ENCODE measurements around the gene ST8SIA5. TPM values are rescaled to one million over a fixed set of nuclear protein-coding genes. Genes with fewer than 3 reads are reported as not detected.

ST8SIA5 gene
- total RNA-seq, 1 experiment from 2014 or later = 5.4 TPM

DNA sequence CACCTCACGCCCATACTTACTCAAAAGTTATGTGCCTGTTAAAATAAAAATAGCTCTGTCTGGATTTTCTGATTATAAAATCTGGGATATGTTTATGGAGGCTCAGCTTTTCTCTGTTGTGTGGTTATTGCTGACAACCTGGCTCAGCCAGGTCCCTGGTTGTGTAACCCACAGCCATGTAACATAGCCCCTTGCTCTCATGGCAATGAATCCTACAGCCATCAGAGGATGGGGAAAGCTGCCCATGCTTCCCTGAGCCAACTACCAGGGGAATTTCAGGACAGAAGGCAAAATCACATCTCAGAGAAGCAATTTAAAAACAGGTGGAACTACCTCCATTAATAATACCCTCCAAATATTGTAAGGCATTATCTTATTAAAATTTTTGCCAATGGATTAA is 29.7 kb downstream of the ST8SIA5 start (continued):
- TF ChIP-seq, protein P1, sequence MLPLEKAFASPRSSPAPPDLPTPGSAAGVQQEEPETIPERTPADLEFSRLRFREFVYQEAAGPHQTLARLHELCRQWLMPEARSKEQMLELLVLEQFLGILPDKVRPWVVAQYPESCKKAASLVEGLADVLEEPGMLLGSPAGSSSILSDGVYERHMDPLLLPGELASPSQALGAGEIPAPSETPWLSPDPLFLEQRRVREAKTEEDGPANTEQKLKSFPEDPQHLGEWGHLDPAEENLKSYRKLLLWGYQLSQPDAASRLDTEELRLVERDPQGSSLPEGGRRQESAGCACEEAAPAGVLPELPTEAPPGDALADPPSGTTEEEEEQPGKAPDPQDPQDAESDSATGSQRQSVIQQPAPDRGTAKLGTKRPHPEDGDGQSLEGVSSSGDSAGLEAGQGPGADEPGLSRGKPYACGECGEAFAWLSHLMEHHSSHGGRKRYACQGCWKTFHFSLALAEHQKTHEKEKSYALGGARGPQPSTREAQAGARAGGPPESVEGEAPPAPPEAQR (CRISPR knock-in tag; IDR thresholded peaks at IDR 0.05) = no peak
- TF ChIP-seq, protein P2, sequence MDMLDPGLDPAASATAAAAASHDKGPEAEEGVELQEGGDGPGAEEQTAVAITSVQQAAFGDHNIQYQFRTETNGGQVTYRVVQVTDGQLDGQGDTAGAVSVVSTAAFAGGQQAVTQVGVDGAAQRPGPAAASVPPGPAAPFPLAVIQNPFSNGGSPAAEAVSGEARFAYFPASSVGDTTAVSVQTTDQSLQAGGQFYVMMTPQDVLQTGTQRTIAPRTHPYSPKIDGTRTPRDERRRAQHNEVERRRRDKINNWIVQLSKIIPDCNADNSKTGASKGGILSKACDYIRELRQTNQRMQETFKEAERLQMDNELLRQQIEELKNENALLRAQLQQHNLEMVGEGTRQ (CRISPR knock-in tag; IDR thresholded peaks at IDR 0.05) = no peak
- TF ChIP-seq, protein P3, sequence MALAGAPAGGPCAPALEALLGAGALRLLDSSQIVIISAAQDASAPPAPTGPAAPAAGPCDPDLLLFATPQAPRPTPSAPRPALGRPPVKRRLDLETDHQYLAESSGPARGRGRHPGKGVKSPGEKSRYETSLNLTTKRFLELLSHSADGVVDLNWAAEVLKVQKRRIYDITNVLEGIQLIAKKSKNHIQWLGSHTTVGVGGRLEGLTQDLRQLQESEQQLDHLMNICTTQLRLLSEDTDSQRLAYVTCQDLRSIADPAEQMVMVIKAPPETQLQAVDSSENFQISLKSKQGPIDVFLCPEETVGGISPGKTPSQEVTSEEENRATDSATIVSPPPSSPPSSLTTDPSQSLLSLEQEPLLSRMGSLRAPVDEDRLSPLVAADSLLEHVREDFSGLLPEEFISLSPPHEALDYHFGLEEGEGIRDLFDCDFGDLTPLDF (CRISPR knock-in tag; IDR thresholded peaks at IDR 0.05) = no peak

DNA sequence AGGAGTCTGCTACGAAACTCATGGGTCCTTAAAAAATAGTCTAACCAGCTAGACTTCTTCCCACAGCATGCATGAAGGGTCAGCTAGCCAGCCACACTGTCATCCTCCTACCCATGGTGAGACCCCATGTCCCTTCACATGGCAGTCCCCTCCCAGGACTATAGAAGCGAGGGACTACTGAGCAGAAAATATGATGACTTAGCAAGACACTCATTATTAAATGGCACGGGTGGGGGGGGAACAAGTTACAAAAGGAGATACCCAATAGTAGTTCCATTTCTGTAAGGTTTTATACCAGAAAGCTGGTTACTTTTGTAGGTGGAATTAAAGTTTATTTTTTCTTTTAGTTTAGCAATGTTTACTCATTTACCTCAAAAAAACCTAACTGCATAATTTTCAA is 31.5 kb downstream of the ST8SIA5 start:
- ATAC-seq (no peak), DNase-seq (ENCODE audit: low spot score) (no peak)
- peaks cover 17% of the 10 kb centered on the region for H3K9me3 Mint-ChIP-seq
- peaks cover 11% of the 10 kb centered on the region for H3K36me3 Mint-ChIP-seq
- H3K4me3 Mint-ChIP-seq = no peak overlapping the region
- POLR2A ChIA-PET = no interaction called here
- CTCF ChIA-PET = no interaction called here
- TF ChIP-seq PRRX2 (CRISPR knock-in tag; IDR thresholded peaks at IDR 0.05) (no peak), RORB (CRISPR knock-in tag; IDR thresholded peaks at IDR 0.05) (no peak), ZNF317 (CRISPR knock-in tag; IDR thresholded peaks at IDR 0.05; ENCODE audit: borderline replicate concordance, low read depth) (no peak)
- TF ChIP-seq, protein P4, sequence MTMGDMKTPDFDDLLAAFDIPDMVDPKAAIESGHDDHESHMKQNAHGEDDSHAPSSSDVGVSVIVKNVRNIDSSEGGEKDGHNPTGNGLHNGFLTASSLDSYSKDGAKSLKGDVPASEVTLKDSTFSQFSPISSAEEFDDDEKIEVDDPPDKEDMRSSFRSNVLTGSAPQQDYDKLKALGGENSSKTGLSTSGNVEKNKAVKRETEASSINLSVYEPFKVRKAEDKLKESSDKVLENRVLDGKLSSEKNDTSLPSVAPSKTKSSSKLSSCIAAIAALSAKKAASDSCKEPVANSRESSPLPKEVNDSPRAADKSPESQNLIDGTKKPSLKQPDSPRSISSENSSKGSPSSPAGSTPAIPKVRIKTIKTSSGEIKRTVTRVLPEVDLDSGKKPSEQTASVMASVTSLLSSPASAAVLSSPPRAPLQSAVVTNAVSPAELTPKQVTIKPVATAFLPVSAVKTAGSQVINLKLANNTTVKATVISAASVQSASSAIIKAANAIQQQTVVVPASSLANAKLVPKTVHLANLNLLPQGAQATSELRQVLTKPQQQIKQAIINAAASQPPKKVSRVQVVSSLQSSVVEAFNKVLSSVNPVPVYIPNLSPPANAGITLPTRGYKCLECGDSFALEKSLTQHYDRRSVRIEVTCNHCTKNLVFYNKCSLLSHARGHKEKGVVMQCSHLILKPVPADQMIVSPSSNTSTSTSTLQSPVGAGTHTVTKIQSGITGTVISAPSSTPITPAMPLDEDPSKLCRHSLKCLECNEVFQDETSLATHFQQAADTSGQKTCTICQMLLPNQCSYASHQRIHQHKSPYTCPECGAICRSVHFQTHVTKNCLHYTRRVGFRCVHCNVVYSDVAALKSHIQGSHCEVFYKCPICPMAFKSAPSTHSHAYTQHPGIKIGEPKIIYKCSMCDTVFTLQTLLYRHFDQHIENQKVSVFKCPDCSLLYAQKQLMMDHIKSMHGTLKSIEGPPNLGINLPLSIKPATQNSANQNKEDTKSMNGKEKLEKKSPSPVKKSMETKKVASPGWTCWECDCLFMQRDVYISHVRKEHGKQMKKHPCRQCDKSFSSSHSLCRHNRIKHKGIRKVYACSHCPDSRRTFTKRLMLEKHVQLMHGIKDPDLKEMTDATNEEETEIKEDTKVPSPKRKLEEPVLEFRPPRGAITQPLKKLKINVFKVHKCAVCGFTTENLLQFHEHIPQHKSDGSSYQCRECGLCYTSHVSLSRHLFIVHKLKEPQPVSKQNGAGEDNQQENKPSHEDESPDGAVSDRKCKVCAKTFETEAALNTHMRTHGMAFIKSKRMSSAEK (CRISPR knock-in tag; IDR thresholded peaks at IDR 0.05; ENCODE audit: borderline replicate concordance) = no peak
- H3K27ac Mint-ChIP-seq = no peak overlapping the region
- H3K4me1 Mint-ChIP-seq = no peaks in the 10 kb centered on the region
- H3K27me3 Mint-ChIP-seq (ENCODE audit: low read depth) = no peaks in the 10 kb centered on the region; the same call in 1 of the 2 replicates

DNA sequence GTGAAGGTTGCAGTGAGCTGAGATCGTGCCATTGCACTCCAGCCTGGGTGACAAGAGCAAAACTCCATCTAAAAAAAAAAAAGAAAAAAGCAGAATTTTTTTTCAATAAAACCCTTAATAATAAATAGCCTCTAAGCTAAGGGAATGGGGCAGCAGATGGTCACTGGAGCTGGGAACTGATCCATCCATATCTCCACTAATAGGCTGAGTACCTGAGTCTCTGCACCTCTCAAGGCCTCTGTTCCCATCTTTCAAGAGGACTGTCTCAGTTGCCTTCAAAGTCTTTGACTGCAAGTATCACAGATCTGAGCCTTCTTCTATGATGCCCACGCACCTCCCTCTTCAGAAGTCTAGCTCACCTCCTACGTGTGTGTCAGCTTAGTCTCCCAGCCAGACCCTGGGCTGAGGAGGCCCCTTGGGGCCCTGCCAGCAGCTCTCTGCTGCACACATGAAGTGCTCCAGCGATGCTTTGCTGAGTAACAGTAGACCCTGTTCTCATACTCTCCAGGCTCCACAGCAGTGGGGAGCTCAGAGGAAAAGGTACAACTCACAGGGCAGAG is 32.9 kb downstream of the ST8SIA5 start:
- no peak for TF ChIP-seq ZNF138 (CRISPR knock-in tag; conservative IDR thresholded peaks at IDR 0.05)
- TF ChIP-seq JUN (CRISPR knock-in tag; IDR thresholded peaks at IDR 0.05) = no peak
- H3K9me3 Mint-ChIP-seq = peaks cover 4% of the 10 kb centered on the region
- H3K27me3 Mint-ChIP-seq (ENCODE audit: low read depth) = no peaks in the 10 kb centered on the region; the same call in 1 of the 2 replicates
- DNase-seq (ENCODE audit: low spot score) (no peak), ATAC-seq (no peak)
- ChIA-PET CTCF (interaction anchor here (0.9 to 1.9 kb wide), 2 partner anchors 66 to 551 kb away, joined by 3 to 7 read pairs; no protein-coding TSS in a partner anchor), POLR2A (no interaction called here)
- no peaks in the 10 kb centered on the region for H3K36me3 Mint-ChIP-seq
- peaks cover 8% of the 10 kb centered on the region for H3K4me1 Mint-ChIP-seq
- H3K27ac Mint-ChIP-seq = no peak overlapping the region
- no peak overlapping the region for H3K4me3 Mint-ChIP-seq

DNA sequence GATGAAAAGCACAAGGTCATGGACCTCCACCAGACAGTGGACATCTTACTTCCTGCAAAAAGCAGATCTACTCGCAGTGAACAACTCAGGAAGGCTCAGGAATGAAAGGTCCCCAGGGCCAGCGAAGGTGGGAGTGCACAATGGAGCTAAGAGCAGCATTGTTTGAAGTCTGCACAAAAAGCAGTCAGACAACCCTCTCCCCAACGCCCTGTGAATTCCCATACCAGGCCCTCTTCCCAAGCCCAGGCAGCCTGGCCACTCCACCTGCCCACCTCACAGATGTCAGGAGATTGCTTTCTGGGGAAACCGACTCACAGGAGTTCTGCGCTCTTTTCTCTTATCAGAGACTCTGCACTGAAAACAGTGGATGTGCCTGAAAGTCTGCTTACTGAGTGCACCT is 34.8 kb downstream of the ST8SIA5 start:
- CTCF ChIA-PET = interaction anchor here (0.8 kb wide), 1 partner anchor 64 kb away, joined by 3 read pairs; no protein-coding TSS in a partner anchor
- Mint-ChIP-seq H3K27me3 (ENCODE audit: low read depth) (no peaks in the 10 kb centered on the region; the same call in 1 of the 2 replicates), H3K9me3 (no peaks in the 10 kb centered on the region), H3K4me1 (peaks cover 8% of the 10 kb centered on the region), H3K27ac (no peak overlapping the region), H3K36me3 (no peaks in the 10 kb centered on the region), H3K4me3 (no peak overlapping the region)
- DNase-seq (ENCODE audit: low spot score) (no peak), ATAC-seq (no peak)
- POLR2A ChIA-PET = no interaction called here
- no peak for TF ChIP-seq JAZF1 (CRISPR knock-in tag; IDR thresholded peaks at IDR 0.05)
- TF ChIP-seq ZNF219 (CRISPR knock-in tag; IDR thresholded peaks at IDR 0.05; ENCODE audit: borderline replicate concordance) = no peak
- TF ChIP-seq, protein P5, sequence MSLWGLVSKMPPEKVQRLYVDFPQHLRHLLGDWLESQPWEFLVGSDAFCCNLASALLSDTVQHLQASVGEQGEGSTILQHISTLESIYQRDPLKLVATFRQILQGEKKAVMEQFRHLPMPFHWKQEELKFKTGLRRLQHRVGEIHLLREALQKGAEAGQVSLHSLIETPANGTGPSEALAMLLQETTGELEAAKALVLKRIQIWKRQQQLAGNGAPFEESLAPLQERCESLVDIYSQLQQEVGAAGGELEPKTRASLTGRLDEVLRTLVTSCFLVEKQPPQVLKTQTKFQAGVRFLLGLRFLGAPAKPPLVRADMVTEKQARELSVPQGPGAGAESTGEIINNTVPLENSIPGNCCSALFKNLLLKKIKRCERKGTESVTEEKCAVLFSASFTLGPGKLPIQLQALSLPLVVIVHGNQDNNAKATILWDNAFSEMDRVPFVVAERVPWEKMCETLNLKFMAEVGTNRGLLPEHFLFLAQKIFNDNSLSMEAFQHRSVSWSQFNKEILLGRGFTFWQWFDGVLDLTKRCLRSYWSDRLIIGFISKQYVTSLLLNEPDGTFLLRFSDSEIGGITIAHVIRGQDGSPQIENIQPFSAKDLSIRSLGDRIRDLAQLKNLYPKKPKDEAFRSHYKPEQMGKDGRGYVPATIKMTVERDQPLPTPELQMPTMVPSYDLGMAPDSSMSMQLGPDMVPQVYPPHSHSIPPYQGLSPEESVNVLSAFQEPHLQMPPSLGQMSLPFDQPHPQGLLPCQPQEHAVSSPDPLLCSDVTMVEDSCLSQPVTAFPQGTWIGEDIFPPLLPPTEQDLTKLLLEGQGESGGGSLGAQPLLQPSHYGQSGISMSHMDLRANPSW (CRISPR knock-in tag; conservative IDR thresholded peaks at IDR 0.05; ENCODE audit: low read depth) = no peak
- no peak for TF ChIP-seq NR3C1 (CRISPR knock-in tag; conservative IDR thresholded peaks at IDR 0.05; ENCODE audit: low read depth)
- TF ChIP-seq RORB (CRISPR knock-in tag; IDR thresholded peaks at IDR 0.05) = no peak
- TF ChIP-seq ZNF416 (CRISPR knock-in tag; IDR thresholded peaks at IDR 0.05) = no peak
- TF ChIP-seq NFATC4 (CRISPR knock-in tag; IDR thresholded peaks at IDR 0.05) = no peak
- no peak for TF ChIP-seq ATF1 (CRISPR knock-in tag; IDR thresholded peaks at IDR 0.05)
- no peak for TF ChIP-seq TEAD4 (CRISPR knock-in tag; IDR thresholded peaks at IDR 0.05)
- TF ChIP-seq ESRRA (CRISPR knock-in tag; IDR thresholded peaks at IDR 0.05; ENCODE audit: borderline replicate concordance) = no peak
- TF ChIP-seq, protein P6, sequence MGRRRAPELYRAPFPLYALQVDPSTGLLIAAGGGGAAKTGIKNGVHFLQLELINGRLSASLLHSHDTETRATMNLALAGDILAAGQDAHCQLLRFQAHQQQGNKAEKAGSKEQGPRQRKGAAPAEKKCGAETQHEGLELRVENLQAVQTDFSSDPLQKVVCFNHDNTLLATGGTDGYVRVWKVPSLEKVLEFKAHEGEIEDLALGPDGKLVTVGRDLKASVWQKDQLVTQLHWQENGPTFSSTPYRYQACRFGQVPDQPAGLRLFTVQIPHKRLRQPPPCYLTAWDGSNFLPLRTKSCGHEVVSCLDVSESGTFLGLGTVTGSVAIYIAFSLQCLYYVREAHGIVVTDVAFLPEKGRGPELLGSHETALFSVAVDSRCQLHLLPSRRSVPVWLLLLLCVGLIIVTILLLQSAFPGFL (CRISPR knock-in tag; IDR thresholded peaks at IDR 0.05; ENCODE audit: borderline replicate concordance) = no peak
